Kidney (tissue), 14 donors: ENCODE measurements around the gene KLHL2. TPM values are rescaled to one million over a fixed set of nuclear protein-coding genes. Genes with fewer than 3 reads are reported as not detected.
A peak's percentile ranks its signal among the peaks of the same experiment; 100 is the strongest.
"Not testable (repeated sequence)": the region's sequence is repeated elsewhere in the genome, so short reads cannot be mapped to it uniquely, and the experiment has no call there.

Experiments used
- DNase-seq, 5 donors: peaks; one replicate each; pipeline ENCODE4 v3.0.0-alpha.2; 2013 to 2020
- FAIRE-seq: peaks from 2 replicates; lab custom pipeline; 2012; peaks lifted over from hg19 to GRCh38; lab: Jason Lieb, UNC
- H3K27ac ChIP-seq, 2 donors: one replicate each; pipeline ENCODE4 v1.7.0; 2013; ENCODE audit warnings: low read depth in 2 of 2, low read length in 2 of 2, inconsistent platforms in 1 of 2
- H3K27me3 ChIP-seq: one replicate; pipeline ENCODE4 v1.7.1; 2013; ENCODE audit warnings: low read length, inconsistent platforms; ENCODE audit not compliant: control insufficient read depth, insufficient read depth
- H3K36me3 ChIP-seq, 3 donors: one replicate each; pipeline versions ENCODE4 v1.7.0 to v1.7.1; 2013; ENCODE audit warnings: low read length in 3 of 3, control low read depth in 1 of 3, inconsistent platforms in 1 of 3; ENCODE audit not compliant: insufficient read depth in 3 of 3, control insufficient read depth in 2 of 3
- H3K4me1 ChIP-seq, 3 donors: one replicate each; pipeline versions ENCODE4 v1.7.0 to v1.7.1; 2013; ENCODE audit warnings: low read length in 3 of 3, inconsistent platforms in 1 of 3, low read depth in 1 of 3; ENCODE audit not compliant: control insufficient read depth in 2 of 3, insufficient read depth in 2 of 3
- H3K4me3 ChIP-seq, 3 donors: one replicate each; pipeline versions ENCODE4 v1.7.0 to v1.8.1; 2013; ENCODE audit warnings: low read length in 3 of 3, control low read depth in 1 of 3, inconsistent platforms in 1 of 3
- H3K9ac ChIP-seq, 3 donors: one replicate each; pipeline versions ENCODE4 v1.7.0 to v1.7.1; 2013; ENCODE audit warnings: low read length in 3 of 3, control low read depth in 1 of 3, inconsistent platforms in 1 of 3
- H3K9me3 ChIP-seq, 3 donors: one replicate each; pipeline versions ENCODE4 v1.7.0 to v1.7.1; 2013; ENCODE audit warnings: low read length in 3 of 3, control low read depth in 1 of 3, inconsistent platforms in 1 of 3; ENCODE audit not compliant: control insufficient read depth in 2 of 3, insufficient read depth in 1 of 3
- CTCF ChIP-seq: IDR thresholded peaks from 3 replicates; pipeline ENCODE4 v1.5.1; 2012; ENCODE audit warnings: mild to moderate bottlenecking, moderate library complexity, borderline replicate concordance; ENCODE audit not compliant: insufficient read depth; ENCODE audit errors: extremely low read depth
- intact Hi-C: fragments of 100-400 bp; cut with DNase I; formaldehyde crosslinking; loops from one replicate; pipeline ENCODE4 v1.11.1; 2022
- polyA plus RNA-seq: library from polyadenylated mRNA; stranded (reverse); fragments of 350-450 nt; fragmentation: Illumina TruSeq; extraction: RNeasy Lipid Tissue Mini Kit (QIAGEN cat#74804); gene quantifications from one replicate; pipeline ENCODE4 v1.2.3, GENCODE V29; 2014; ENCODE audit warnings: low read depth, low replicate concordance; ENCODE audit not compliant: insufficient read depth
- total RNA-seq: library from RNA; stranded (reverse); fragmentation: NEBNext Ultra II Directional; extraction: Animal tissue kit (Norgen Biotek cat#: 25700); gene quantifications from one replicate; pipeline ENCODE4 v1.2.1, GENCODE V29; 2021
- donor health status: control.
- donor health status: control.
- donor health status: control.
- donor health status: control.
- donor health status: control.
- donor health status: DM: yes; HTN: yes; CAD: no.
- donor health status: Normal renal cell carcinoma (clear cell type).

KLHL2 gene
- total and polyA plus RNA-seq, 2 donors from 2014 or later, result 11.5 to 44.4 TPM

DNA sequence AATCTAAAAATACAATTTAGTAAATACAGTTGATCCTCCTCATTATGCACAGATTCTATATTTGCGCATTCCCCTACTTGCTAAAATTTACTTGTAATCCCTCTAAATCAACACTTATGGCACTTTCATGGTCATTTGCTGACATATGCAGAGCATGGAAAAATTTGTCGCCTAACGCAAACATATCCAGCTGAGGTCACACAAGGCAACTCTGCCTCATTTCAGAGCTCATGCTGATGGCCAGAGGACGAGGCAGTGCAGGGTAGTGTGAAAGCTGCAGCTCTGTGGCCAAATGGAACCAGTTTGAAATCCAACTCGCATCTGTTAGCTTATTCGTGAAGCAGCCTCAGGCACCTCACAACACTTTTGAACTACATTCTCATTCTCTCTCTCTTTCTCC is 39.7 kb upstream of the KLHL2 start:
- no peak overlapping the region for H3K4me3 ChIP-seq
- H3K4me1 ChIP-seq, result no peaks in the 10 kb centered on the region
- no peak overlapping the region for H3K9ac ChIP-seq
- H3K9me3 ChIP-seq, result no peaks in the 10 kb centered on the region
- no peak overlapping the region for H3K27ac ChIP-seq
- DNase-seq (no peak), FAIRE-seq (no peak)
- TF ChIP-seq CTCF, result no peak
- intact Hi-C loops, result no loop called here
- no peaks in the 10 kb centered on the region for H3K27me3 ChIP-seq
- H3K36me3 ChIP-seq, result no peaks in the 10 kb centered on the region

GRCh38 chr4:165170819-165171218 is 36.5 kb upstream of the KLHL2 start:
- Histone ChIP-seq H3K9me3 (no peaks in the 10 kb centered on the region), H3K27ac (no peak overlapping the region), H3K9ac (no peak overlapping the region), H3K27me3 (no peaks in the 10 kb centered on the region), H3K4me3 (no peak overlapping the region), H3K4me1 (no peaks in the 10 kb centered on the region), H3K36me3 (no peaks in the 10 kb centered on the region)
- no peak for TF ChIP-seq CTCF
- intact Hi-C loops, result no loop called here
- FAIRE-seq (no peak), DNase-seq (no peak)

DNA sequence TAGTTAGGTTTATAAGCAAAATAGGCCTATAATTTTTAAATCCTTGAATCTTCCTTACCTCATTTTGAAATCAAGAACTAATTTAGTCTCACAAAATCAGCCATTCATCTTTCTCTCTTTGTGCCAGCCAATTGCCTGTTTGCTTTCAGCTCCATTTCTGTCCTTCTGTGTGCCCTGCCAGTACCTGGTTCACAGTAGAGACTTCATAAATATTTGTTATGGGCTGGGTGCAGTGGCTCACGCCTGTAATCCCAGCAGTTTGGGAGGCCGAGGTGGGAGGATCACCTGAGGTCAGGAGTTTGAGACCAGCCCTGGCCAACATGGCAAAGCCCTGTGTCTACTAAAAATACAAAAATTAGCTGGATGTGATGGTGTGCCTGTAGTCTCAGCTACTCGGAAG is 31.9 kb upstream of the KLHL2 start:
- H3K27ac ChIP-seq, H3K9me3 ChIP-seq, H3K36me3 ChIP-seq, H3K27me3 ChIP-seq, FAIRE-seq, DNase-seq, intact Hi-C loops, H3K4me3 ChIP-seq, H3K9ac ChIP-seq, H3K4me1 ChIP-seq: not testable (repeated sequence)

GRCh38 chr4:165175879-165176278 is 31.5 kb upstream of the KLHL2 start:
- DNase-seq, result peak in 1 of 5 donors; percentile 29
- no peak for FAIRE-seq
- no peaks in the 10 kb centered on the region for H3K4me1 ChIP-seq
- H3K4me3 ChIP-seq, result no peak overlapping the region
- TF ChIP-seq CTCF, result no peak
- intact Hi-C loops, result no loop called here
- no peak overlapping the region for H3K27ac ChIP-seq
- H3K27me3 ChIP-seq, result no peaks in the 10 kb centered on the region
- H3K9ac ChIP-seq, result no peak overlapping the region
- no peaks in the 10 kb centered on the region for H3K9me3 ChIP-seq
- no peaks in the 10 kb centered on the region for H3K36me3 ChIP-seq
